RWPE1 (cell line): ENCODE measurements around the gene SMAD2.
"Not testable (repeated sequence)": the region's sequence is repeated elsewhere in the genome, so short reads cannot be mapped to it uniquely, and the experiment has no call there.

Experiments used
- CTCF ChIA-PET: fragments of 350-600 bp; sonication (Branson Sonifier 250); formaldehyde crosslinking; extraction: SDS; loops from one replicate; lab custom pipeline; 2021; lab: Yijun Ruan, JAX
- POLR2A ChIA-PET: fragments of 400-600 bp; formaldehyde crosslinking; extraction: SDS; loops from one replicate; lab custom pipeline; 2020; ENCODE audit warnings: antibody characterized with exemption; ENCODE audit not compliant: low non-redundant PET; lab: Yijun Ruan, JAX
- DNase-seq: peaks from one replicate; pipeline ENCODE4 v3.0.0; 2012; ENCODE audit warnings: low spot score
- H3K27ac ChIP-seq: fragments of 450-650 bp; 2 replicates; pipeline ENCODE4 v1.5.1; 2017
- TF ChIP-seq, protein P1 (sequence below): fragments of 450-650 bp; conservative IDR thresholded peaks from 2 replicates; pipeline ENCODE4 v1.5.1; 2017; ENCODE audit warnings: low read depth, mild to moderate bottlenecking

The SMAD2 gene

DNA sequence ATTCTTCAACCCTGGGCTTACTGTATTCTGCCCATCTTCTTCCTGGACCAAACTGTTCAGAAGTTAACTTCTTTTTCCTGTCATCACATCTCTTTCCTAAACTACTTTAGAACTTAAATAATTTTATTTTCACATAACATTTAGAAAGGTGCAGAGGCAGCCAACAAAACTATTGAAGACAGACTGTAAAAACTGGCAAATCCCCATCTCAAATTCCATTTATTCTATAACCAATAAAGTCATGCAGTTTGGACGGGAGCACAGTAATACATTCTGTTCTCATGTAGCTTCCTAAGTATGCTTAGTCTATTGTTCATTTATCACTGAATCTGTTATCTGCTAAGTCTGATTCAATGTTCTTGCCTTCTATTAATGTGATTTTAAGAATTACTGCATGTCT is 99.1 kb downstream of the SMAD2 start:
- CTCF ChIA-PET = no interaction called here
- no peak for DNase-seq
- no peak overlapping the region for H3K27ac ChIP-seq
- TF ChIP-seq, protein P1, sequence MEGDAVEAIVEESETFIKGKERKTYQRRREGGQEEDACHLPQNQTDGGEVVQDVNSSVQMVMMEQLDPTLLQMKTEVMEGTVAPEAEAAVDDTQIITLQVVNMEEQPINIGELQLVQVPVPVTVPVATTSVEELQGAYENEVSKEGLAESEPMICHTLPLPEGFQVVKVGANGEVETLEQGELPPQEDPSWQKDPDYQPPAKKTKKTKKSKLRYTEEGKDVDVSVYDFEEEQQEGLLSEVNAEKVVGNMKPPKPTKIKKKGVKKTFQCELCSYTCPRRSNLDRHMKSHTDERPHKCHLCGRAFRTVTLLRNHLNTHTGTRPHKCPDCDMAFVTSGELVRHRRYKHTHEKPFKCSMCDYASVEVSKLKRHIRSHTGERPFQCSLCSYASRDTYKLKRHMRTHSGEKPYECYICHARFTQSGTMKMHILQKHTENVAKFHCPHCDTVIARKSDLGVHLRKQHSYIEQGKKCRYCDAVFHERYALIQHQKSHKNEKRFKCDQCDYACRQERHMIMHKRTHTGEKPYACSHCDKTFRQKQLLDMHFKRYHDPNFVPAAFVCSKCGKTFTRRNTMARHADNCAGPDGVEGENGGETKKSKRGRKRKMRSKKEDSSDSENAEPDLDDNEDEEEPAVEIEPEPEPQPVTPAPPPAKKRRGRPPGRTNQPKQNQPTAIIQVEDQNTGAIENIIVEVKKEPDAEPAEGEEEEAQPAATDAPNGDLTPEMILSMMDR = no peak
- POLR2A ChIA-PET = no interaction called here

GRCh38 chr18:47830772-47831171 is 99.7 kb downstream of the SMAD2 start:
- CTCF ChIA-PET = no interaction called here
- POLR2A ChIA-PET = no interaction called here
- no peak for DNase-seq
- no peak overlapping the region for H3K27ac ChIP-seq
- TF ChIP-seq, protein P1 = no peak

GRCh38 chr18:47829831-47830230 is 100.6 kb downstream of the SMAD2 start:
- CTCF ChIA-PET = no interaction called here
- POLR2A ChIA-PET = no interaction called here
- DNase-seq = no peak

GRCh38 chr18:47828031-47828430 is 102.4 kb downstream of the SMAD2 start:
- DNase-seq, H3K27ac ChIP-seq, POLR2A ChIA-PET, CTCF ChIA-PET: not testable (repeated sequence)

More at GRCh38 chr18:47829831-47830230, 100.6 kb downstream of the SMAD2 start:
- no peak overlapping the region for H3K27ac ChIP-seq
- TF ChIP-seq, protein P1 = no peak

DNA sequence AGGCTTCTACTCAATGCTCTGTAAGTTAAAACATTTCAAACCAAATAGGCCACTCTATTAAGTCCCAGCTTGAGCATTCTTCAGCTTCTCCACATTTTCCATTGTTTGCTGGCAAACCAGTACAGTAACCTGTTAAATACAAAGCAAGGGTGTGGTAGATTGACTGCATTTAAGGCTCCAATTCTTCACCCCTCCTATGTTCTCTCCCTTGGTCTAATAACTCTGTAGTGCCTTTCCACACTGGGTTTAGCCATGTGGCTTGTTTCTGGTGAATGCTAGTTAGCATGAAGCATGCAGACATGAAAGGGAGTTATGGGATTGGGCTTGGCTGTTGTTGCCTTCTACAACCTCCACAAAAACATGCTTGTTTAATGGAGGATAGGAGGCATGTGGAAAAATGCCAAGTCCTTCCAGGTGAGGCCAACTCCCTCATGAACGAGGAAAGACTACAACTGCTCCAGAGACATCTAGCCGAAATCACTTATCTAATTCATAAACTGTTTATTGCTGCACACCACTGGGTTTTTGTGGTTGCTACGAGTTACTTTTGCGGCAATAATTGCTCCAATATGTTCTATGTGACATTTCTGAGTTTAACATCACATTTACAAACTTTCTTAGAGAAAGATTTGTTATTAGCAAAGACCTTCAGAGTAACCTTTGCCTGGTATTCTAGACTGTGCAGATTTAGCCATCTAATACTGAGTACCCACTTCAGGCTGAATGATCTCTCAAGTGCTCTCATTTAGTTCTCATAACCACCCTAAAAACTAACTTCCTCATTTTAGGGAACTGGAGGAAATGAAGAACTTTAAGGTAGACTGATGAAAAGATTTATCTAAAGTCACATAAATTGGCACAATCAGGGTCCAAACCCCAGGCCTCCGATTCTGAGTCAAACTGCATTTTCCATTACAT is 104.0 kb downstream of the SMAD2 start:
- DNase-seq = no peak
- no peak overlapping the region for H3K27ac ChIP-seq
- CTCF ChIA-PET = no interaction called here
- TF ChIP-seq, protein P1 = no peak
- POLR2A ChIA-PET = no interaction called here

DNA sequence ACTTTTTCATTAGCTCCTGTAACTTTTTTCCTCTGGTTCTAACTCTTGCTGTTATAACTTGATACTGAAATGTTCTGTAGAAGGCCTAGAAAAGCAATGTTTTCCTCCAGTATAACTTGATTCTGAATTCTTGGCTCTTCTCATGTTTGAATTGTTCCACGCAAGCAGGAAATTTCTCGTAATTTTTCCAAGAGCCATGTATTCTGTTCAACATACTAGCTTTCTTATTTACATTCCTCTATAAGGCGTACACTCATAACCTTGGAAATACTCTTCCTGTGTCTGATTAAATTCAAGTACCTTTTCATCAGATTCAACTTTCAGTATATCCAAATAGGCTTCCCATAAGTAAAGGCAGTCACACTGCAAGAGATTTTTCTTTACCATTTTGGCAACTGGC is 109.1 kb downstream of the SMAD2 start:
- ChIA-PET POLR2A (no interaction called here), CTCF (no interaction called here)
- TF ChIP-seq, protein P1 = no peak
- DNase-seq = no peak
- H3K27ac ChIP-seq = no peak overlapping the region

- H3K27ac ChIP-seq = no peak overlapping the region
- ChIA-PET POLR2A (no interaction called here), CTCF (interaction anchor here (0.6 kb wide), 1 partner anchor 559 kb away, joined by 6 read pairs; no protein-coding TSS in a partner anchor)
- no peak for DNase-seq
- TF ChIP-seq, protein P1 = no peak
Measured at GRCh38 chr18:47817795-47818077, 112.7 kb downstream of the SMAD2 start.
